Measurements from ENCODE around the gene TSPAN9. TPM values are rescaled to one million over a fixed set of nuclear protein-coding genes. Genes with fewer than 3 reads are reported as not detected.

TSPAN9 gene
- total RNA-seq, 4 donors from 2014 or later: 15.7 to 32.6 (median 26.2) TPM

GRCh38 chr12:3145546-3146310 lies 68.5 kb downstream of the TSPAN9 start:
- Histone ChIP-seq H3K27ac (no peak overlapping the region), H3K9me3 (no peaks in the 10 kb centered on the region), H3K4me1 (peaks cover 0 to 39% (median 3%) of the 10 kb centered on the region in 4 donors), H3K36me3 (no peaks in the 10 kb centered on the region), H3K27me3 (no peaks in the 10 kb centered on the region), H3K4me3 (no peak overlapping the region)
- TF ChIP-seq, protein P1, sequence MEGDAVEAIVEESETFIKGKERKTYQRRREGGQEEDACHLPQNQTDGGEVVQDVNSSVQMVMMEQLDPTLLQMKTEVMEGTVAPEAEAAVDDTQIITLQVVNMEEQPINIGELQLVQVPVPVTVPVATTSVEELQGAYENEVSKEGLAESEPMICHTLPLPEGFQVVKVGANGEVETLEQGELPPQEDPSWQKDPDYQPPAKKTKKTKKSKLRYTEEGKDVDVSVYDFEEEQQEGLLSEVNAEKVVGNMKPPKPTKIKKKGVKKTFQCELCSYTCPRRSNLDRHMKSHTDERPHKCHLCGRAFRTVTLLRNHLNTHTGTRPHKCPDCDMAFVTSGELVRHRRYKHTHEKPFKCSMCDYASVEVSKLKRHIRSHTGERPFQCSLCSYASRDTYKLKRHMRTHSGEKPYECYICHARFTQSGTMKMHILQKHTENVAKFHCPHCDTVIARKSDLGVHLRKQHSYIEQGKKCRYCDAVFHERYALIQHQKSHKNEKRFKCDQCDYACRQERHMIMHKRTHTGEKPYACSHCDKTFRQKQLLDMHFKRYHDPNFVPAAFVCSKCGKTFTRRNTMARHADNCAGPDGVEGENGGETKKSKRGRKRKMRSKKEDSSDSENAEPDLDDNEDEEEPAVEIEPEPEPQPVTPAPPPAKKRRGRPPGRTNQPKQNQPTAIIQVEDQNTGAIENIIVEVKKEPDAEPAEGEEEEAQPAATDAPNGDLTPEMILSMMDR (IDR thresholded peaks at IDR 0.05): no peak
- TF ChIP-seq POLR2A (IDR thresholded peaks at IDR 0.05) (no peak), EP300 (IDR thresholded peaks at IDR 0.05) (no peak)
- no peak for DNase-seq (ENCODE audit: low spot score in 2 of 2)
- WGBS, 2 donors: 91 to 92% methylated on average over 14 to 22 of the region's 22 CpGs

- 84 to 87% methylated on average over 15 of the region's 15 CpGs for WGBS, 2 donors
- peaks cover 0 to 41% (median 13%) of the 10 kb centered on the region in 4 donors for H3K4me1 ChIP-seq
- TF ChIP-seq, protein P1 (IDR thresholded peaks at IDR 0.05): no peak
- TF ChIP-seq POLR2A (IDR thresholded peaks at IDR 0.05) (no peak), EP300 (IDR thresholded peaks at IDR 0.05) (no peak)
- no peak overlapping the region for H3K4me3 ChIP-seq
- no peaks in the 10 kb centered on the region for H3K9me3 ChIP-seq
- H3K27me3 ChIP-seq: no peaks in the 10 kb centered on the region
- no peak overlapping the region for H3K27ac ChIP-seq
- H3K36me3 ChIP-seq: no peaks in the 10 kb centered on the region
- DNase-seq (ENCODE audit: low spot score in 2 of 2): no peak
Observed at GRCh38 chr12:3147260-3147659, 70.1 kb downstream of the TSPAN9 start.

- no peak for TF ChIP-seq EP300 (IDR thresholded peaks at IDR 0.05)
- TF ChIP-seq, protein P1 (IDR thresholded peaks at IDR 0.05): no peak
- TF ChIP-seq POLR2A (IDR thresholded peaks at IDR 0.05): no peak
- no peak overlapping the region for H3K27ac ChIP-seq
- H3K9me3 ChIP-seq: no peaks in the 10 kb centered on the region
- no peaks in the 10 kb centered on the region for H3K27me3 ChIP-seq
- 60 to 67% methylated on average over 13 to 14 of the region's 16 CpGs for WGBS, 2 donors
- H3K4me1 ChIP-seq: peaks cover 0 to 50% (median 13%) of the 10 kb centered on the region in 4 donors
- no peak overlapping the region for H3K4me3 ChIP-seq
- no peak for DNase-seq (ENCODE audit: low spot score in 2 of 2)
- H3K36me3 ChIP-seq: no peaks in the 10 kb centered on the region
Observed at GRCh38 chr12:3148366-3149000, 71.3 kb downstream of the TSPAN9 start.

DNA sequence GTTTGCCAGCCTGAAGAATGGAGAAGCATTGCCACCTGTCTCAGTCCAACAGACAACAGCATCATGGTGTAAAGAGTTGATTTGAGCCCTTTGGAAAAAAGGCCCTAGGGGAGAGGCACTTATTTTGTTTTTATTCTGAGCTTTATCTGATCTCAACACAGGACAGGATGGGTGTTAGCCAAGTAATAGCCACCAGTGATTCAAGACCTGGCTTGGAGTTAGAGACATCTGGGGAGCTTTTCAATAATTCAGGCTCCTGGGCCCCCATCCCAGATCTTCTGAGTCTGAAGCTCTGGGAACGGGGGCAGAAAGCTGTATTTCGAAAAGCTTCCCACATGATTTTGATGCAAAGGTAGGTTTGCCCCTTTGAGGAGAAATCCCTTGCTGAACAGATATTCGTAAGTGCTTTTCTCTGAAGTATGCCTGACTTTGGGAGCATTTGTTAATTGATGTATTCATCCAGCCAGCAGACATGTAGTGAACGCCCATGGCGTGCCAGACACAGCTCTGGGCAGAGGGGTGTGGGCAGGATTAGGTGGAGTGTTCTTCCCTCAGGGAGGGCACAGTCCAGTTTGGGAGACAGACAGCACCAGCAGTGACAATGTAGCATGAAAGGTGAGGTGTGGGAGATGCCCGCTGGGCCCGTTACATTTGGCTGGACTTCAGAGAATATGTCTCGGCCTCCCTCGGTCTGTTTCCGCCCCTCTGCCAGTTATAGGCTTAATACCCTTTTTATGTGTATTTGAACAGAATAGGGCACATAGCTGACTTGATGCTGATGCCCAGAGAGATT lies 72.5 kb downstream of the TSPAN9 start:
- H3K4me1 ChIP-seq: peaks cover 0 to 50% (median 13%) of the 10 kb centered on the region in 4 donors
- H3K27me3 ChIP-seq: no peaks in the 10 kb centered on the region
- no peak overlapping the region for H3K4me3 ChIP-seq
- 81 to 83% methylated on average over 10 of the region's 10 CpGs for WGBS, 2 donors
- no peak overlapping the region for H3K27ac ChIP-seq
- DNase-seq (ENCODE audit: low spot score in 2 of 2): no peak
- no peaks in the 10 kb centered on the region for H3K9me3 ChIP-seq
- H3K36me3 ChIP-seq: no peaks in the 10 kb centered on the region
- TF ChIP-seq EP300 (IDR thresholded peaks at IDR 0.05) (no peak), POLR2A (IDR thresholded peaks at IDR 0.05) (no peak)
- TF ChIP-seq, protein P1 (IDR thresholded peaks at IDR 0.05): no peak

Measured in tibial nerve (tissue), 4 donors.